ENCODE data around the gene PCSK4. TPM values are rescaled to one million over a fixed set of nuclear protein-coding genes. Genes with fewer than 3 reads are reported as not detected.

Gene PCSK4
- total RNA-seq, 1 experiment from 2014 or later = 11.1 TPM

GRCh38 chr19:1483131-1483978 is 6.8 kb downstream of the PCSK4 start:
- H3K27me3 ChIP-seq (ENCODE audit: insufficient read depth, low read length) = no peaks in the 10 kb centered on the region
- peaks cover 6% of the 10 kb centered on the region for H3K79me2 ChIP-seq (ENCODE audit: insufficient read depth, low read length)
- DNase-seq (ENCODE audit: low read depth, low spot score) = no peak
- H3K4me1 ChIP-seq (ENCODE audit: control insufficient read depth in 1 of 2, insufficient read depth in 2 of 2, low read length in 2 of 2) = peaks cover 0 to 10% of the 10 kb centered on the region in 2 experiments; a peak in 2 of 4 replicates
- H2AFZ ChIP-seq (ENCODE audit: low read depth, low read length, poor library complexity, severe bottlenecking) = no peak overlapping the region
- no peaks in the 10 kb centered on the region for H3K9me3 ChIP-seq (ENCODE audit: control insufficient read depth in 1 of 2, insufficient read depth in 1 of 2, low read depth in 1 of 2, low read length in 2 of 2)
- H4K20me1 ChIP-seq (ENCODE audit: insufficient read depth) = no peaks in the 10 kb centered on the region
- TF ChIP-seq CEBPB (IDR thresholded peaks at IDR 0.05; ENCODE audit: low read depth) (no peak), JUND (IDR thresholded peaks at IDR 0.05) (no peak)
- CTCF ChIA-PET = no interaction called here
- BruUV-seq (replicated peaks) = no TSS peak
- H3K9ac ChIP-seq (ENCODE audit: low read length) = no peak overlapping the region
- no peak overlapping the region for H3K27ac ChIP-seq (ENCODE audit: low read depth, low read length)
- POLR2A ChIA-PET = no interaction called here
- no peaks in the 10 kb centered on the region for H3K36me3 ChIP-seq (ENCODE audit: control insufficient read depth in 1 of 2, insufficient read depth in 2 of 2, low read length in 2 of 2)
- intact Hi-C loops (cut with micrococcal nuclease) = no loop called here
- ATAC-seq = no peak
- H3K4me3 ChIP-seq (replicated peaks in 1 of 2; ENCODE audit: low read depth in 1 of 2, low read length in 2 of 2) = no peak overlapping the region
- RAD21 ChIA-PET (ENCODE audit: low non-redundant PET in 1 of 2, low total read pairs in 2 of 2, uncharacterized antibody in 2 of 2, unreplicated experiment in 2 of 2) = no interaction called here
- H3K4me2 ChIP-seq (ENCODE audit: low read length) = no peak overlapping the region
- H3K9me2 ChIP-seq (ENCODE audit: insufficient read depth) = no peaks in the 10 kb centered on the region

GRCh38 chr19:1482361-1483130 is 7.6 kb downstream of the PCSK4 start:
- no peak overlapping the region for H3K27ac ChIP-seq (ENCODE audit: low read depth, low read length)
- no peaks in the 10 kb centered on the region; a peak in 1 of 4 replicates for H3K36me3 ChIP-seq (ENCODE audit: control insufficient read depth in 1 of 2, insufficient read depth in 2 of 2, low read length in 2 of 2)
- DNase-seq (ENCODE audit: low read depth, low spot score) (no peak), ATAC-seq (no peak)
- ChIA-PET POLR2A (no interaction called here), CTCF (interaction anchor here (0.8 kb wide), 1 partner anchor 8 kb away, joined by 3 read pairs; the partner anchor contains the start of gene REEP6), RAD21 (ENCODE audit: low non-redundant PET in 1 of 2, low total read pairs in 2 of 2, uncharacterized antibody in 2 of 2, unreplicated experiment in 2 of 2) (no interaction called here)
- no peaks in the 10 kb centered on the region for H3K9me2 ChIP-seq (ENCODE audit: insufficient read depth)
- H3K4me2 ChIP-seq (ENCODE audit: low read length) = no peak overlapping the region
- H3K9ac ChIP-seq (ENCODE audit: low read length) = no peak overlapping the region
- peaks cover 2 to 15% of the 10 kb centered on the region in 2 experiments; a peak in 3 of 4 replicates for H3K4me1 ChIP-seq (ENCODE audit: control insufficient read depth in 1 of 2, insufficient read depth in 2 of 2, low read length in 2 of 2)
- peaks cover 14% of the 10 kb centered on the region for H3K79me2 ChIP-seq (ENCODE audit: insufficient read depth, low read length)
- no peak overlapping the region for H2AFZ ChIP-seq (ENCODE audit: low read depth, low read length, poor library complexity, severe bottlenecking)
- intact Hi-C loops (cut with micrococcal nuclease) = no loop called here
- H3K4me3 ChIP-seq (replicated peaks in 1 of 2; ENCODE audit: low read depth in 1 of 2, low read length in 2 of 2) = no peak overlapping the region
- H3K9me3 ChIP-seq (ENCODE audit: control insufficient read depth in 1 of 2, insufficient read depth in 1 of 2, low read depth in 1 of 2, low read length in 2 of 2) = no peaks in the 10 kb centered on the region
- BruUV-seq (replicated peaks) = no TSS peak
- no peaks in the 10 kb centered on the region for H4K20me1 ChIP-seq (ENCODE audit: insufficient read depth)
- no peaks in the 10 kb centered on the region for H3K27me3 ChIP-seq (ENCODE audit: insufficient read depth, low read length)
- TF ChIP-seq EZH2phosphoT487 (IDR thresholded peaks at IDR 0.05; ENCODE audit: borderline replicate concordance) (no peak), RAD21 (IDR thresholded peaks at IDR 0.05; ENCODE audit: low read depth) (no peak), SIN3A (IDR thresholded peaks at IDR 0.05; ENCODE audit: low read depth) (no peak), POLR2A (IDR thresholded peaks at IDR 0.05; ENCODE audit: borderline replicate concordance, extremely low read depth, insufficient read depth, insufficient read length) (no peak)
- TF ChIP-seq, protein P1, sequence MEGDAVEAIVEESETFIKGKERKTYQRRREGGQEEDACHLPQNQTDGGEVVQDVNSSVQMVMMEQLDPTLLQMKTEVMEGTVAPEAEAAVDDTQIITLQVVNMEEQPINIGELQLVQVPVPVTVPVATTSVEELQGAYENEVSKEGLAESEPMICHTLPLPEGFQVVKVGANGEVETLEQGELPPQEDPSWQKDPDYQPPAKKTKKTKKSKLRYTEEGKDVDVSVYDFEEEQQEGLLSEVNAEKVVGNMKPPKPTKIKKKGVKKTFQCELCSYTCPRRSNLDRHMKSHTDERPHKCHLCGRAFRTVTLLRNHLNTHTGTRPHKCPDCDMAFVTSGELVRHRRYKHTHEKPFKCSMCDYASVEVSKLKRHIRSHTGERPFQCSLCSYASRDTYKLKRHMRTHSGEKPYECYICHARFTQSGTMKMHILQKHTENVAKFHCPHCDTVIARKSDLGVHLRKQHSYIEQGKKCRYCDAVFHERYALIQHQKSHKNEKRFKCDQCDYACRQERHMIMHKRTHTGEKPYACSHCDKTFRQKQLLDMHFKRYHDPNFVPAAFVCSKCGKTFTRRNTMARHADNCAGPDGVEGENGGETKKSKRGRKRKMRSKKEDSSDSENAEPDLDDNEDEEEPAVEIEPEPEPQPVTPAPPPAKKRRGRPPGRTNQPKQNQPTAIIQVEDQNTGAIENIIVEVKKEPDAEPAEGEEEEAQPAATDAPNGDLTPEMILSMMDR (IDR thresholded peaks at IDR 0.05 in 2 of 3, conservative IDR thresholded peaks at IDR 0.05 in 1 of 3; ENCODE audit: borderline replicate concordance in 1 of 3, insufficient read depth in 1 of 3, low read depth in 2 of 3, low read length in 2 of 3) = no peak
- TF ChIP-seq, protein P2, sequence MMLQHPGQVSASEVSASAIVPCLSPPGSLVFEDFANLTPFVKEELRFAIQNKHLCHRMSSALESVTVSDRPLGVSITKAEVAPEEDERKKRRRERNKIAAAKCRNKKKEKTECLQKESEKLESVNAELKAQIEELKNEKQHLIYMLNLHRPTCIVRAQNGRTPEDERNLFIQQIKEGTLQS (IDR thresholded peaks at IDR 0.05) = no peak
- TF ChIP-seq, protein P3, sequence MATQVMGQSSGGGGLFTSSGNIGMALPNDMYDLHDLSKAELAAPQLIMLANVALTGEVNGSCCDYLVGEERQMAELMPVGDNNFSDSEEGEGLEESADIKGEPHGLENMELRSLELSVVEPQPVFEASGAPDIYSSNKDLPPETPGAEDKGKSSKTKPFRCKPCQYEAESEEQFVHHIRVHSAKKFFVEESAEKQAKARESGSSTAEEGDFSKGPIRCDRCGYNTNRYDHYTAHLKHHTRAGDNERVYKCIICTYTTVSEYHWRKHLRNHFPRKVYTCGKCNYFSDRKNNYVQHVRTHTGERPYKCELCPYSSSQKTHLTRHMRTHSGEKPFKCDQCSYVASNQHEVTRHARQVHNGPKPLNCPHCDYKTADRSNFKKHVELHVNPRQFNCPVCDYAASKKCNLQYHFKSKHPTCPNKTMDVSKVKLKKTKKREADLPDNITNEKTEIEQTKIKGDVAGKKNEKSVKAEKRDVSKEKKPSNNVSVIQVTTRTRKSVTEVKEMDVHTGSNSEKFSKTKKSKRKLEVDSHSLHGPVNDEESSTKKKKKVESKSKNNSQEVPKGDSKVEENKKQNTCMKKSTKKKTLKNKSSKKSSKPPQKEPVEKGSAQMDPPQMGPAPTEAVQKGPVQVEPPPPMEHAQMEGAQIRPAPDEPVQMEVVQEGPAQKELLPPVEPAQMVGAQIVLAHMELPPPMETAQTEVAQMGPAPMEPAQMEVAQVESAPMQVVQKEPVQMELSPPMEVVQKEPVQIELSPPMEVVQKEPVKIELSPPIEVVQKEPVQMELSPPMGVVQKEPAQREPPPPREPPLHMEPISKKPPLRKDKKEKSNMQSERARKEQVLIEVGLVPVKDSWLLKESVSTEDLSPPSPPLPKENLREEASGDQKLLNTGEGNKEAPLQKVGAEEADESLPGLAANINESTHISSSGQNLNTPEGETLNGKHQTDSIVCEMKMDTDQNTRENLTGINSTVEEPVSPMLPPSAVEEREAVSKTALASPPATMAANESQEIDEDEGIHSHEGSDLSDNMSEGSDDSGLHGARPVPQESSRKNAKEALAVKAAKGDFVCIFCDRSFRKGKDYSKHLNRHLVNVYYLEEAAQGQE (IDR thresholded peaks at IDR 0.05; ENCODE audit: low read depth) = no peak
